Panc1 (cell line): ENCODE data around the gene RNF25. TPM values are rescaled to one million over a fixed set of nuclear protein-coding genes. Genes with fewer than 3 reads are reported as not detected.

Experiments used
- ATAC-seq: fragments of 200-7000 bp; cut with Tn5 transposase; 2 replicates; pipeline ENCODE4 v1.9.1; 2020; ENCODE audit warnings: mild to moderate bottlenecking, moderate library complexity
- BruUV-seq: library from RNA; stranded (reverse); fragments of 400-500 nt; replicated peaks from 2 replicates; lab custom pipeline; 2021; lab: Mats Ljungman, UMichigan
- CTCF ChIA-PET: fragments of 300-600 bp; sonication (Branson Sonifier 250); formaldehyde crosslinking; loops from one replicate; lab custom pipeline; 2022; ENCODE audit warnings: antibody characterized with exemption; lab: Charles Lee
- POLR2A ChIA-PET: fragments of 300-600 bp; sonication (Branson Sonifier 250); formaldehyde crosslinking; loops from one replicate; lab custom pipeline; 2022; ENCODE audit warnings: antibody characterized with exemption; lab: Charles Lee
- DNase-seq: peaks from one replicate; pipeline ENCODE4 v3.0.0-alpha.2; 2010; ENCODE audit warnings: low read depth, low spot score
- H3K27ac ChIP-seq: 2 replicates; pipeline ENCODE4 v1.5.1; 2011; ENCODE audit warnings: mild to moderate bottlenecking, low read length, inconsistent platforms
- H3K27me3 ChIP-seq: fragments of 200-500 bp; sonication (Bioruptor generic); 2 replicates; pipeline ENCODE4 v1.6.0; 2014; ENCODE audit warnings: low read length, inconsistent platforms; ENCODE audit not compliant: control insufficient read depth, insufficient read depth
- H3K36me3 ChIP-seq: fragments of 200-500 bp; sonication (Bioruptor generic); 2 replicates; pipeline ENCODE4 v1.5.1; 2014; ENCODE audit warnings: inconsistent platforms, mild to moderate bottlenecking, low read length, moderate library complexity; ENCODE audit not compliant: control insufficient read depth, insufficient read depth
- H3K4me1 ChIP-seq: 2 replicates; pipeline ENCODE4 v1.5.1; 2011; ENCODE audit warnings: inconsistent platforms, mild to moderate bottlenecking, low read length, moderate library complexity; ENCODE audit not compliant: control insufficient read depth, insufficient read depth
- H3K4me3 ChIP-seq, 2 experiments: 2 replicates each; pipeline ENCODE4 v1.5.1; 2011 to 2012; ENCODE audit warnings: low read depth in 2 of 2, low read length in 2 of 2, mild to moderate bottlenecking in 2 of 2, inconsistent platforms in 1 of 2, moderate library complexity in 1 of 2
- H3K9me3 ChIP-seq: fragments of 200-500 bp; sonication (Bioruptor generic); 2 replicates; pipeline ENCODE4 v1.5.1; 2014; ENCODE audit warnings: low read depth, mild to moderate bottlenecking, inconsistent platforms, low read length, moderate library complexity; ENCODE audit not compliant: control insufficient read depth, insufficient read depth
- CTCF ChIP-seq: fragments of 450-650 bp; IDR thresholded peaks from 2 replicates; pipeline ENCODE4 v1.5.1; 2017; ENCODE audit warnings: mild to moderate bottlenecking
- POLR2AphosphoS5 ChIP-seq: IDR thresholded peaks from 2 replicates; pipeline ENCODE4 v1.6.1; 2012; ENCODE audit warnings: mild to moderate bottlenecking, low read depth, low read length, moderate library complexity
- SIN3A ChIP-seq: IDR thresholded peaks from 2 replicates; pipeline ENCODE4 v1.6.1; 2012; ENCODE audit warnings: low read depth, mild to moderate bottlenecking, low read length, moderate library complexity, borderline replicate concordance; ENCODE audit not compliant: insufficient read depth
- TCF7L2 ChIP-seq: IDR thresholded peaks from 2 replicates; pipeline ENCODE4 v1.6.1; 2011; ENCODE audit warnings: mild to moderate bottlenecking, low read depth, low read length, inconsistent platforms
- in situ Hi-C: cut with HindIII; loops from 2 replicates; pipeline ENCODE4 v1.10.0; 2016; ENCODE audit warnings: low sequenced_read_pairs, low pct_unique_long_range_greater_than_20kb
- intact Hi-C: fragments of 100-400 bp; cut with micrococcal nuclease; formaldehyde crosslinking; loops from one replicate; pipeline ENCODE4 v1.10.0; 2022; ENCODE audit not compliant: unreplicated experiment
- total RNA-seq: library from RNA; stranded (reverse); gene quantifications from one replicate; pipeline ENCODE4 v1.2.1, GENCODE V29; 2021; ENCODE audit not compliant: unreplicated experiment
- TF ChIP-seq, protein P1 (sequence below), 2 experiments: IDR thresholded peaks; 2 replicates each; pipeline ENCODE4 v1.6.1; 2011 to 2012; ENCODE audit warnings: low read depth in 2 of 2, control low read depth in 1 of 2, low read length in 1 of 2, mild to moderate bottlenecking in 1 of 2, moderate library complexity in 1 of 2; ENCODE audit not compliant: insufficient read depth in 1 of 2

The RNF25 gene
- total RNA-seq, 1 experiment from 2014 or later = 40.4 TPM

- POLR2A ChIA-PET = no interaction called here
- CTCF ChIA-PET = interaction anchor here (0.6 kb wide), 1 partner anchor 130 kb away, joined by 5 read pairs; no protein-coding TSS in a partner anchor
- peaks cover 20% of the 10 kb centered on the region for H3K36me3 ChIP-seq
Measured at GRCh38 chr2:218643751-218644310, 28.0 kb downstream of the RNF25 start.

GRCh38 chr2:218642786-218643185, 29.0 kb downstream of the RNF25 start:
- H3K27ac ChIP-seq = no peak overlapping the region
- no TSS peak for BruUV-seq
- POLR2A ChIA-PET = no interaction called here
- no peaks in the 10 kb centered on the region for H3K4me1 ChIP-seq
- intact Hi-C loops = no loop called here
- CTCF ChIA-PET = no interaction called here
- H3K27me3 ChIP-seq = no peaks in the 10 kb centered on the region
- TF ChIP-seq, protein P1, sequence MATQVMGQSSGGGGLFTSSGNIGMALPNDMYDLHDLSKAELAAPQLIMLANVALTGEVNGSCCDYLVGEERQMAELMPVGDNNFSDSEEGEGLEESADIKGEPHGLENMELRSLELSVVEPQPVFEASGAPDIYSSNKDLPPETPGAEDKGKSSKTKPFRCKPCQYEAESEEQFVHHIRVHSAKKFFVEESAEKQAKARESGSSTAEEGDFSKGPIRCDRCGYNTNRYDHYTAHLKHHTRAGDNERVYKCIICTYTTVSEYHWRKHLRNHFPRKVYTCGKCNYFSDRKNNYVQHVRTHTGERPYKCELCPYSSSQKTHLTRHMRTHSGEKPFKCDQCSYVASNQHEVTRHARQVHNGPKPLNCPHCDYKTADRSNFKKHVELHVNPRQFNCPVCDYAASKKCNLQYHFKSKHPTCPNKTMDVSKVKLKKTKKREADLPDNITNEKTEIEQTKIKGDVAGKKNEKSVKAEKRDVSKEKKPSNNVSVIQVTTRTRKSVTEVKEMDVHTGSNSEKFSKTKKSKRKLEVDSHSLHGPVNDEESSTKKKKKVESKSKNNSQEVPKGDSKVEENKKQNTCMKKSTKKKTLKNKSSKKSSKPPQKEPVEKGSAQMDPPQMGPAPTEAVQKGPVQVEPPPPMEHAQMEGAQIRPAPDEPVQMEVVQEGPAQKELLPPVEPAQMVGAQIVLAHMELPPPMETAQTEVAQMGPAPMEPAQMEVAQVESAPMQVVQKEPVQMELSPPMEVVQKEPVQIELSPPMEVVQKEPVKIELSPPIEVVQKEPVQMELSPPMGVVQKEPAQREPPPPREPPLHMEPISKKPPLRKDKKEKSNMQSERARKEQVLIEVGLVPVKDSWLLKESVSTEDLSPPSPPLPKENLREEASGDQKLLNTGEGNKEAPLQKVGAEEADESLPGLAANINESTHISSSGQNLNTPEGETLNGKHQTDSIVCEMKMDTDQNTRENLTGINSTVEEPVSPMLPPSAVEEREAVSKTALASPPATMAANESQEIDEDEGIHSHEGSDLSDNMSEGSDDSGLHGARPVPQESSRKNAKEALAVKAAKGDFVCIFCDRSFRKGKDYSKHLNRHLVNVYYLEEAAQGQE (IDR thresholded peaks at IDR 0.05; ENCODE audit: insufficient read depth in 1 of 2, low read depth in 2 of 2, low read length in 1 of 2) = no peak
- TF ChIP-seq SIN3A (no peak), POLR2AphosphoS5 (no peak), TCF7L2 (no peak)
- H3K4me3 ChIP-seq = no peak overlapping the region
- H3K36me3 ChIP-seq = peaks cover 18% of the 10 kb centered on the region
- ATAC-seq (no peak), DNase-seq (no peak)
- in situ Hi-C loops = no loop called here
- H3K9me3 ChIP-seq = no peaks in the 10 kb centered on the region

More at GRCh38 chr2:218643751-218644310, 28.0 kb downstream of the RNF25 start:
- Histone ChIP-seq H3K4me1 (no peaks in the 10 kb centered on the region), H3K27me3 (no peaks in the 10 kb centered on the region), H3K9me3 (no peaks in the 10 kb centered on the region), H3K4me3 (no peak overlapping the region), H3K27ac (no peak overlapping the region)
- DNase-seq (no peak), ATAC-seq (no peak)
- no peak for TF ChIP-seq CTCF
- TF ChIP-seq SIN3A = no peak
- TF ChIP-seq, protein P1 (IDR thresholded peaks at IDR 0.05; ENCODE audit: insufficient read depth in 1 of 2, low read depth in 2 of 2, low read length in 1 of 2) = no peak
- TF ChIP-seq POLR2AphosphoS5 = no peak
- no peak for TF ChIP-seq TCF7L2
- intact Hi-C loops = no loop called here
- BruUV-seq = no TSS peak
- in situ Hi-C loops = no loop called here
